ENCODE data around the gene SSTR5. TPM values are rescaled to one million over a fixed set of nuclear protein-coding genes. Genes with fewer than 3 reads are reported as not detected.

The SSTR5 gene
- total and polyA plus RNA-seq, 5 experiments from 2014 or later: not detected

- DNase-seq (no peak), ATAC-seq (no peak)
- H3K36me3 Mint-ChIP-seq: no peaks in the 10 kb centered on the region
- peaks cover 0 to 22% (median 3%) of the 10 kb centered on the region in 5 donors for H3K27me3 Mint-ChIP-seq
- no peaks in the 10 kb centered on the region for H3K4me1 Mint-ChIP-seq
- peak overlapping the region in 1 of 10 donors; percentile 44 for H3K27ac Mint-ChIP-seq
- no peaks in the 10 kb centered on the region for H3K9me3 Mint-ChIP-seq
- POLR2A ChIA-PET: no interaction called here
- no peak overlapping the region for H3K4me3 Mint-ChIP-seq
Observed at GRCh38 chr16:1112506-1113184, 40.1 kb downstream of the SSTR5 start.

- Mint-ChIP-seq H3K36me3 (no peaks in the 10 kb centered on the region), H3K9me3 (no peaks in the 10 kb centered on the region), H3K27ac (no peak overlapping the region), H3K27me3 (peaks cover 0 to 18% (median 3%) of the 10 kb centered on the region in 5 donors), H3K4me3 (no peak overlapping the region), H3K4me1 (no peaks in the 10 kb centered on the region)
- ATAC-seq: no peak
- no peak for DNase-seq
- POLR2A ChIA-PET: no interaction called here
Observed at GRCh38 chr16:1113489-1113888, 40.9 kb downstream of the SSTR5 start.

GRCh38 chr16:1113889-1114526, 41.5 kb downstream of the SSTR5 start:
- Mint-ChIP-seq H3K9me3 (no peaks in the 10 kb centered on the region), H3K4me3 (no peak overlapping the region), H3K4me1 (no peaks in the 10 kb centered on the region), H3K27ac (no peak overlapping the region), H3K36me3 (no peaks in the 10 kb centered on the region), H3K27me3 (peaks cover 0 to 13% (median 3%) of the 10 kb centered on the region in 5 donors)
- POLR2A ChIA-PET: no interaction called here
- ATAC-seq (no peak), DNase-seq (no peak)

- POLR2A ChIA-PET: no interaction called here
- no peak overlapping the region for H3K27ac Mint-ChIP-seq
- H3K9me3 Mint-ChIP-seq: no peaks in the 10 kb centered on the region
- ATAC-seq (no peak), DNase-seq (no peak)
- no peak overlapping the region for H3K4me3 Mint-ChIP-seq
- H3K36me3 Mint-ChIP-seq: no peaks in the 10 kb centered on the region
- peaks cover 0 to 9% (median 0%) of the 10 kb centered on the region in 5 donors for H3K27me3 Mint-ChIP-seq
- no peaks in the 10 kb centered on the region for H3K4me1 Mint-ChIP-seq
Observed at GRCh38 chr16:1116693-1117077, 44.1 kb downstream of the SSTR5 start.

GRCh38 chr16:1117176-1117900, 44.8 kb downstream of the SSTR5 start:
- no peak overlapping the region for H3K27ac Mint-ChIP-seq
- no peaks in the 10 kb centered on the region for H3K36me3 Mint-ChIP-seq
- H3K9me3 Mint-ChIP-seq: no peaks in the 10 kb centered on the region
- H3K4me1 Mint-ChIP-seq: no peaks in the 10 kb centered on the region
- H3K4me3 Mint-ChIP-seq: no peak overlapping the region
- ATAC-seq (no peak), DNase-seq (no peak)
- peaks cover 0 to 8% (median 0%) of the 10 kb centered on the region in 5 donors for H3K27me3 Mint-ChIP-seq
- POLR2A ChIA-PET: no interaction called here

- peaks cover 0 to 8% (median 0%) of the 10 kb centered on the region in 5 donors for H3K27me3 Mint-ChIP-seq
- POLR2A ChIA-PET: no interaction called here
- H3K27ac Mint-ChIP-seq: no peak overlapping the region
- no peaks in the 10 kb centered on the region for H3K36me3 Mint-ChIP-seq
- DNase-seq: no peak
- no peak overlapping the region for H3K4me3 Mint-ChIP-seq
- no peak for ATAC-seq
- H3K4me1 Mint-ChIP-seq: no peaks in the 10 kb centered on the region
- no peaks in the 10 kb centered on the region for H3K9me3 Mint-ChIP-seq
Observed at GRCh38 chr16:1117926-1118325, 45.4 kb downstream of the SSTR5 start.

- H3K27me3 Mint-ChIP-seq: peaks cover 0 to 7% (median 0%) of the 10 kb centered on the region in 5 donors
- POLR2A ChIA-PET: no interaction called here
- H3K9me3 Mint-ChIP-seq: no peaks in the 10 kb centered on the region
- no peaks in the 10 kb centered on the region for H3K36me3 Mint-ChIP-seq
- DNase-seq (no peak), ATAC-seq (no peak)
- no peak overlapping the region for H3K4me3 Mint-ChIP-seq
- H3K27ac Mint-ChIP-seq: no peak overlapping the region
- H3K4me1 Mint-ChIP-seq: no peaks in the 10 kb centered on the region
Observed at GRCh38 chr16:1119129-1119528, 46.6 kb downstream of the SSTR5 start.

GRCh38 chr16:1119766-1120576, 47.4 kb downstream of the SSTR5 start:
- Mint-ChIP-seq H3K4me1 (no peaks in the 10 kb centered on the region), H3K36me3 (no peaks in the 10 kb centered on the region), H3K9me3 (no peaks in the 10 kb centered on the region), H3K27me3 (peaks cover 0 to 5% (median 0%) of the 10 kb centered on the region in 5 donors), H3K27ac (no peak overlapping the region), H3K4me3 (no peak overlapping the region)
- DNase-seq: no peak
- POLR2A ChIA-PET: no interaction called here
- no peak for ATAC-seq

- DNase-seq (no peak), ATAC-seq (no peak)
- Mint-ChIP-seq H3K9me3 (no peaks in the 10 kb centered on the region), H3K4me3 (no peak overlapping the region), H3K36me3 (no peaks in the 10 kb centered on the region), H3K27ac (no peak overlapping the region), H3K4me1 (no peaks in the 10 kb centered on the region), H3K27me3 (peaks cover 0 to 3% (median 0%) of the 10 kb centered on the region in 5 donors)
- POLR2A ChIA-PET: no interaction called here
Observed at GRCh38 chr16:1120577-1120941, 48.0 kb downstream of the SSTR5 start.

GRCh38 chr16:1121009-1121408, 48.5 kb downstream of the SSTR5 start:
- POLR2A ChIA-PET: no interaction called here
- DNase-seq (no peak), ATAC-seq (no peak)
- no peaks in the 10 kb centered on the region for H3K36me3 Mint-ChIP-seq
- no peaks in the 10 kb centered on the region for H3K9me3 Mint-ChIP-seq
- peaks cover 0 to 2% (median 0%) of the 10 kb centered on the region in 4 donors for H3K4me1 Mint-ChIP-seq
- peaks cover 0 to 2% (median 0%) of the 10 kb centered on the region in 5 donors for H3K27me3 Mint-ChIP-seq
- no peak overlapping the region for H3K4me3 Mint-ChIP-seq
- no peak overlapping the region for H3K27ac Mint-ChIP-seq

GRCh38 chr16:1121601-1122397, 49.3 kb downstream of the SSTR5 start:
- no peak for DNase-seq
- no peaks in the 10 kb centered on the region for H3K36me3 Mint-ChIP-seq
- H3K27ac Mint-ChIP-seq: no peak overlapping the region
- no peak overlapping the region for H3K4me3 Mint-ChIP-seq
- POLR2A ChIA-PET: interaction anchor here (1.1 kb wide), 1 partner anchor 21 kb away, joined by 3 read pairs; no protein-coding TSS in a partner anchor
- no peak for ATAC-seq
- no peaks in the 10 kb centered on the region for H3K27me3 Mint-ChIP-seq
- H3K9me3 Mint-ChIP-seq: no peaks in the 10 kb centered on the region
- peaks cover 0 to 2% (median 0%) of the 10 kb centered on the region in 4 donors for H3K4me1 Mint-ChIP-seq

GRCh38 chr16:1122398-1122765, 49.8 kb downstream of the SSTR5 start:
- no peaks in the 10 kb centered on the region for H3K27me3 Mint-ChIP-seq
- no peaks in the 10 kb centered on the region for H3K9me3 Mint-ChIP-seq
- no peak overlapping the region for H3K4me3 Mint-ChIP-seq
- DNase-seq: no peak
- no peak for ATAC-seq
- H3K27ac Mint-ChIP-seq: no peak overlapping the region
- POLR2A ChIA-PET: interaction anchor here (1.1 kb wide), 1 partner anchor 22 kb away, joined by 3 read pairs; no protein-coding TSS in a partner anchor
- peaks cover 0 to 2% (median 0%) of the 10 kb centered on the region in 4 donors for H3K4me1 Mint-ChIP-seq
- no peaks in the 10 kb centered on the region for H3K36me3 Mint-ChIP-seq

Measured in naive thymus-derived CD8-positive, alpha-beta T cell (primary cell).